Measurements from ENCODE around the gene GCNT2. TPM values are rescaled to one million over a fixed set of nuclear protein-coding genes. Genes with fewer than 3 reads are reported as not detected.
"Not testable (repeated sequence)": the region's sequence is repeated elsewhere in the genome, so short reads cannot be mapped to it uniquely, and the experiment has no call there.

The GCNT2 gene
- total RNA-seq, 1 donor = 6.8 TPM

DNA sequence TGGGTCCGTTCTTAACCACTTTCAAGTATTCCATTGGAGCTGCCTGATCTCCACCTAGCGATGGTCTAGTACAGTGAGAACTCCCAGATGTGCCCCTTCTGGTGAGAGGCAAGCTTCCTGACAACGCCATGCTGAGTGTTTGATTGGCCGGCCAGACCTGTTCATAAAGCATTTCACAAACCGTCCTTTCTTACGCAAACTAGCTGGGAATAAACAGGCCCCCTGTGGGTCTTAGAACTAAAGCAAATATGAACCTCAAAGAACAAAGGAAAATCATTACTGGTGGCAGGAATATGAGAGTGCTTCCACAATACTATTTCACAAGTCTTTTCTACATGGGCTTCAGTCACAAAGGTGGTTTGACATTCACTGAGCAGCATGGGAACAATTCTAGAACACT, 15.6 kb upstream of the GCNT2 start:
- Histone ChIP-seq H3K27me3 (ENCODE audit: insufficient read depth, low read length) (no peaks in the 10 kb centered on the region), H3K9me3 (ENCODE audit: low read depth, low read length) (no peaks in the 10 kb centered on the region), H3K4me1 (ENCODE audit: insufficient read depth, low read length) (peaks cover 3% of the 10 kb centered on the region), H3K4me3 (ENCODE audit: low read length) (no peak overlapping the region)

DNA sequence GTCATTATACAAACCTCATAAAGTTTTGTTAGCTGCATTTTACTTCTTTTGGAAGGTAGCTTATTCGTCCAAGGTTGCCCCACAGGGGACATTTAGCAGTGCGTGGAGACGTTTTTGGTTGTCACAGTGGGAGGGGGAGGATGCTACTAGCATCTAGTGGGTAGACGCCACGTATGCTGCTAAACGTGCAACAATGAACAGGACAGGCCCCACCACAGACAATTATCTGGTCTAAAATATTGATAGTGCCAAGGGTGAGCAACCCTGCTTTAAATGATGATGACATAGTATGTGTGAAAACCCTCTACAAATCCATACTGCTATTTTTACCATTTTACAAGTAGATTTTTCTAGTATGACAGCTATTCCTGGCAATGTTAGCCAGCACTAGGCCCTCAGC, 13.9 kb upstream of the GCNT2 start:
- Histone ChIP-seq H3K27me3 (ENCODE audit: insufficient read depth, low read length) (no peaks in the 10 kb centered on the region), H3K9me3 (ENCODE audit: low read depth, low read length) (no peaks in the 10 kb centered on the region), H3K4me1 (ENCODE audit: insufficient read depth, low read length) (peaks cover 6% of the 10 kb centered on the region), H3K4me3 (ENCODE audit: low read length) (no peak overlapping the region)

DNA sequence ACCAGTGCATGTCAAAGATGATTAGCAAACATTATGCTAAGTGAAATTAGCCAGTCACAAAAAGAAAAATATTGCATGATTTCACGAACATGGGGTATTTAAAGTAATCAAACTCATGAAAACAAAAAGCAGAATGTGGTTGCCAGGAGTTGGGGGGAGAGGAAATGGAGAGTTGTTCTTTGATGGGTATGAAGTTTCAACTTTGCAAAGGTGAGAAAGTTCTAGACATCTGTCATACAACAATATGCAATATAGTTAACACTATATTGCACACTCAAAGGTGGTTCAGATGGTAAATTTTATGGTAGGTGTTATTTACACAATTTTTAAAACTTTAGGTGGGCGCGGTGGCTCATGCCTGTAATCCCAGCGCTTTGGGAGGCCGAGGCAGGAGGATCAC, 13.4 kb upstream of the GCNT2 start:
- Histone ChIP-seq H3K4me3 (ENCODE audit: low read length) (no peak overlapping the region), H3K4me1 (ENCODE audit: insufficient read depth, low read length) (peaks cover 6% of the 10 kb centered on the region), H3K27me3 (ENCODE audit: insufficient read depth, low read length) (no peaks in the 10 kb centered on the region), H3K9me3 (ENCODE audit: low read depth, low read length) (no peaks in the 10 kb centered on the region)

DNA sequence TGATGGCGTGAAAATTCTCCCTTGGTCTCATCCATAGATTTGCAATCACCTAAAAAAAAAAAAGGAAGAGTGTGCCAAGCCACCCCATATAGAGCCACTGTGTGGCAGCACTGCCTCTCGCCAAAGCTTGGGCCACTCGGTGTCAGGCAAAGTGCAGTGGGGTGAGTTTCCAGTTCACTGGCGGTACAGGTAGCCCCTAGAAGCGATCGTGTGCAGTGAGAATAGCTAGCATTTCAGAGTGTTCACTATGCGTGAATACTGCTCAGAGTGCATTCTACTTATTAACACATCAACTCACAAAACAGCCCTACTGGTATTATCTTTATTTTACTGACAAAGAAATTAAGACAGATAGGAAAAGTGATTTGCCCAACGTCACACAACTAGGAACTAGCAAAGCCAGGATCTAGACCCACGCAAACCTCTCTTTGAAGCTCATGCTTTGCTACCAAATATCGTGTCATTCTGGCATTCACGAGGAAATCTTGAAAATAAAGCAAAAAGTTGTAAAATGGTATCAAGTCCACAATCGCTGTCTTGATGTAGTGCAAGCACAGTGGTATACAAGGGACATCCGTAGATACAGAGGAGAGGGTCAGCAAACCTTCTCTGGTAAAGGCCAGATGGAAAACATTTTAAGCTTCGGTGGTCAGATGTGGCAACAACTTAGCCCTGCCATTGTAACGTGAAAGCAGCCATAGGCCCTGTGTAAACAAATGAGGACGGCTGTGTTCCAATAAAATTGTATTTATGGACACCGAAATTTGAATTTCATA, 10.4 kb upstream of the GCNT2 start:
- peaks cover 6% of the 10 kb centered on the region for H3K4me1 ChIP-seq (ENCODE audit: insufficient read depth, low read length)
- no peak overlapping the region for H3K4me3 ChIP-seq (ENCODE audit: low read length)
- no peaks in the 10 kb centered on the region for H3K27me3 ChIP-seq (ENCODE audit: insufficient read depth, low read length)

DNA sequence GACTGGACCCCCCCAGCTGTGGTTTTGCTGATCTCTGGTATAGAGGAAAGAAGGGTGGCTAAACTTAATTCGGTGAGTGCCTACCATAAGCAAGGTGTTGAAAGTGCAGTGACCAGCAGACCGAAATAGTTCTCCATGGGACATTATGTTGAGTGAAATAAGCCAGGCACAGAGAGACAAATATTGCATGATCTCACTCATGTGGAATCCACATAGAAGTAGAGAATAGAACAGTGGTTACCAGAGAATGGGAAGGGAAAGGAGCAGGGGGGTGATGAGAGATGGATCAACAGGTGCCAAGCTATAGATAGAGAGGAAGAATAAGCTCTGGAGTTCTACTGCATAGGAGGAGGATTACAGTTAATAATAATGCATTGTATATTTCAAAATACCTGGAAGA, 9.7 kb upstream of the GCNT2 start:
- Histone ChIP-seq H3K4me3 (ENCODE audit: low read length) (no peak overlapping the region), H3K27me3 (ENCODE audit: insufficient read depth, low read length) (no peaks in the 10 kb centered on the region), H3K9me3 (ENCODE audit: low read depth, low read length) (no peaks in the 10 kb centered on the region), H3K4me1 (ENCODE audit: insufficient read depth, low read length) (peaks cover 6% of the 10 kb centered on the region)

More for the DNA sequence above, 10.4 kb upstream of the GCNT2 start:
- no peaks in the 10 kb centered on the region for H3K9me3 ChIP-seq (ENCODE audit: low read depth, low read length)

DNA sequence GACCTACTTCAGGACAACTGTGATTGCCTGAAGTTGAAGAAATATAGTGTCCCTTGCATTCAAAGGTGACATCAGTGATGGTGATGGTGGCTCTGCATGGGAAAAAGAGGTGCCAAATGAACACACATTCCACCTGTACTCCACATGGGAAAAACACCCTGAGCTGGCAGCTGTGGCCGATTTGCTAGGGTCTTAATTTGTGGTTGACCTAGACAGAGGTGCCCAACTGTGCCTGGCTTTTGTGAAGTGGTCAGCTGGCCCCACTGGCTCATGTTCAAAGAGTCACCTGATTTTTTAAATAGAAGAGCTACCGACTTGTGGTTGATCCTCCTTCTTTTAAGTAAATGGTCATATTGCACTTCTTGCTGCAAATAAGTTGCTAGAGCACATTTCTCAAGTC, 7.6 kb upstream of the GCNT2 start:
- Histone ChIP-seq H3K4me3 (ENCODE audit: low read length) (no peak overlapping the region), H3K27me3 (ENCODE audit: insufficient read depth, low read length) (no peaks in the 10 kb centered on the region), H3K9me3 (ENCODE audit: low read depth, low read length) (no peaks in the 10 kb centered on the region), H3K4me1 (ENCODE audit: insufficient read depth, low read length) (peaks cover 12% of the 10 kb centered on the region)

DNA sequence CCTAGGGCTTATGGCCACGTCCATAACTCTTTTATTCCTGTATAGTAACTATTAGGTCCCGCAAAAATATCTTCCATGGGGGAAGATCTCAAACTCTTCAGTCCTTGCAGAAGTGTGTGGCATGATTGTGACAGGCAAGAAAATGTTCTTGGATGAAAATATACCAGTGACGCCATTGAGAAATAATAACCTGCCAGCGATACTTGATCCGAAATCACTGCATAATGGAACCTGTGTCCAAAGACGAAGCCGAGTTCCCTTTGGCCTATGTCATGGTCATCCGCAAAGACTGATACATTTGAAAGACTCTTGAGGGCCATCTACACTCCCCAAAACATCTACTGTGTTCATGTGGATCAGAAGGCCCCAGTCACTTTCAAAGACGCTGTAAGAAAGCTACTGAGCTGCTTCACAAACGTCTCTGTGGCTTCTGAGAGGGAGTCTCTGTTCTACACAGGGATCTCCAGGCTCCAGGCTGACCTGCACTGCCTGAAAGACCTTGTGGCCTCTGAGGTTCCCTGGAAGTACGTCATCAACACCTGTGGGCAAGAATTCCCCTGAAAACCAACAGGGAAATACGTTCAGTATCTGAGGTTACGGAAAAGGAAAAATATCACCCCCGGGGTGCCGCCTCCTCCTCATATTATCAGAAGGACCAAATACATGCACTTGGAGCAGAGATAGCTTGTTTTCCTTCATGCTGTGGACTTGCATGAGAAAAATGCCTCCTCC, 6.9 kb upstream of the GCNT2 start:
- H3K27me3 ChIP-seq (ENCODE audit: insufficient read depth, low read length) = no peaks in the 10 kb centered on the region
- H3K4me3 ChIP-seq (ENCODE audit: low read length) = no peak overlapping the region
- peaks cover 16% of the 10 kb centered on the region for H3K4me1 ChIP-seq (ENCODE audit: insufficient read depth, low read length)
- no peaks in the 10 kb centered on the region for H3K9me3 ChIP-seq (ENCODE audit: low read depth, low read length)

DNA sequence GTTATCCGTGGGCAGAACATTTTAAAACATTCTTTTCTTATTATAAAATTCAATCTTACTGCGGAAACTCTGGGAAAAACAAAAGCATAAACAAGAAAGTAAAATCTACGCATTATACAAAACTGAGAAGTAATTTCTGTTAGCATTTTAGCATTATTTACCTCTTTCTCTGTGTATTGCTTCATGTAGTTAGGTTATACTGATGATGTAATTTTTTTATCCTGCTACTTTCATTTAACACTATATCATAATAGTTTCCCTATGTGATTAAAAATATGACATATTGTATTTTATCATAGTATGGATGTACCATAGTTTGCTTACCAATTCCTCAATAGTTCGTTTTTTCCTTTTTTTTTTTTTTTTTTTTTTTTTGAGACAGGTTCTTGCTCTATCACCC, 4.2 kb upstream of the GCNT2 start:
- Histone ChIP-seq H3K4me1 (ENCODE audit: insufficient read depth, low read length) (peaks cover 36% of the 10 kb centered on the region), H3K27me3 (ENCODE audit: insufficient read depth, low read length) (no peaks in the 10 kb centered on the region), H3K4me3 (ENCODE audit: low read length) (no peak overlapping the region), H3K9me3 (ENCODE audit: low read depth, low read length) (no peaks in the 10 kb centered on the region)

DNA sequence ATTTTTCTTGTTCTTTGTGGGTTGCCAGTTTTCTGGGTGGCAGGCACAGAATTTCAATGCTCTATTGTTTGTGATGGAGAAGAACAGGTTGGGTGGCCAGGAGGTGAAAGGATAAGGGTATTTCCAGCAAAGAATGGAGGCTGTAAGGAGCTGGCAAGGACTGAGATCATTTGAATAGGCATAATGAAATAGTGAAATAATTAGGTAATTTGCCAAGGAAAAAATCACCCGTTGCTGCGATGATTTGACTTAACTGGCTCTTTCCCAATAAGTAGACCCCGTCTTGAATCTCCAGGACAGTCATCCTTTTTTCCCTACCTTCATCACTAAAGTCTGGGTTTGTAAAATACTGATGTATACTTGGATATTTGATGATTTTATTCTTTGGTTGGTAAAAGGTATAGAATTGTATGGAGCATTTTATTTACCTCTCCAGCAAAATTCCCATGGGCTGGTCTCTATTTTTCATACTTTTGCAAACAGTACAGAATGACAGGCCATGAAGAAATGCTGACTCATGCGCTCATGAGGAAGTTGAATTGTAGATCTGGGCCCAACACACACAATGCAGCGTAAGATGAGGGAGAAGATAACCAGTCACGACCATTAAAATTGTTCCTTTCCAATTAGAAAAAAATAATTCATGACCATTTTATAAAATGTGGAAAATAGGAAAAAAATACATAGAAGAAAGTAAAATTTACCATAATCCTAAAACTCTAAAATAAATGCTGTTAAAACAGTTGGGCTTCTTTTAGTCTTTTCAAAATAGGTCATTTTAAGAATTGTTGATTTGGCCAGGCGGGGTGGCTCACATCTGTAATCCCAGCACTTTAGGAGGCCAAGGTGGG, 2.4 kb upstream of the GCNT2 start:
- no peaks in the 10 kb centered on the region for H3K27me3 ChIP-seq (ENCODE audit: insufficient read depth, low read length)
- H3K4me3 ChIP-seq (ENCODE audit: low read length) = no peak overlapping the region
- H3K9me3 ChIP-seq (ENCODE audit: low read depth, low read length) = no peaks in the 10 kb centered on the region
- peaks cover 37% of the 10 kb centered on the region for H3K4me1 ChIP-seq (ENCODE audit: insufficient read depth, low read length)

DNA sequence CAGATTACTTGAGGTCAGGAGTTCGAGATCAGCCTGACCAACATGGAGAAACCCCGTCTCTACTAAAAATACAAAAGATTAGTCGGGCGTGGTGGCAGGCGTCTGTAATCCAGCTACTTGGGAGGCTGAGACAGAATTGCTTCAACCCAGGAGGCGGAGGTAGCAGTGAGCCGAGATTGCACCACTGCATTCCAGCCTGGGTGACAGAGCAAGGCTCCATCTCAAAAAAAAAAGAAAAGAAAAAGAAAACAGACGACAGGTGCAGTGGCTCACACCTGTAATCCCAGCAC, 1.8 kb upstream of the GCNT2 start:
- peaks cover 42% of the 10 kb centered on the region for H3K4me1 ChIP-seq (ENCODE audit: insufficient read depth, low read length)
- H3K4me3 ChIP-seq (ENCODE audit: low read length); H3K27me3 ChIP-seq (ENCODE audit: insufficient read depth, low read length); H3K9me3 ChIP-seq (ENCODE audit: low read depth, low read length): not testable (repeated sequence)

DNA sequence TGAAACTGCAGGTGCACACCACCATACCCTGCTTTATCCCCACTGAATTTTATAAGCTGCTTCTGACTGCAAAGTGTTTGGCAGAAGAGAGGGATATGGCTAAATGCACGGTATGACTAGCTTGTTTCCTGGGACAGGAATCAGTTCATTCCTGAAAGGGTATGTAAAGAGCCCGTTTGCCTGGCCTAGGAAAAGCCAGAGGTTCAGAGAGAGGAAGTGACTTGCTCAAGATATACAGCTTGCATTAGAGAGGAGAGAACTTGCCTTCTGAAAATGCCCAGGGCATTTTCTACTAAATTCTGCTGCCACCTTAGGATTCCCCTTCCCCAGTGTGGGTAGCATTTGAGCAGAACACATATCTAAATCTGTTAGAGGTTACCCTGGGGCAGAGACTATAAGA, 683 bp upstream of the GCNT2 start:
- Histone ChIP-seq H3K4me3 (ENCODE audit: low read length) (no peak overlapping the region), H3K9me3 (ENCODE audit: low read depth, low read length) (no peaks in the 10 kb centered on the region), H3K4me1 (ENCODE audit: insufficient read depth, low read length) (peaks cover 44% of the 10 kb centered on the region), H3K27me3 (ENCODE audit: insufficient read depth, low read length) (no peaks in the 10 kb centered on the region)

DNA sequence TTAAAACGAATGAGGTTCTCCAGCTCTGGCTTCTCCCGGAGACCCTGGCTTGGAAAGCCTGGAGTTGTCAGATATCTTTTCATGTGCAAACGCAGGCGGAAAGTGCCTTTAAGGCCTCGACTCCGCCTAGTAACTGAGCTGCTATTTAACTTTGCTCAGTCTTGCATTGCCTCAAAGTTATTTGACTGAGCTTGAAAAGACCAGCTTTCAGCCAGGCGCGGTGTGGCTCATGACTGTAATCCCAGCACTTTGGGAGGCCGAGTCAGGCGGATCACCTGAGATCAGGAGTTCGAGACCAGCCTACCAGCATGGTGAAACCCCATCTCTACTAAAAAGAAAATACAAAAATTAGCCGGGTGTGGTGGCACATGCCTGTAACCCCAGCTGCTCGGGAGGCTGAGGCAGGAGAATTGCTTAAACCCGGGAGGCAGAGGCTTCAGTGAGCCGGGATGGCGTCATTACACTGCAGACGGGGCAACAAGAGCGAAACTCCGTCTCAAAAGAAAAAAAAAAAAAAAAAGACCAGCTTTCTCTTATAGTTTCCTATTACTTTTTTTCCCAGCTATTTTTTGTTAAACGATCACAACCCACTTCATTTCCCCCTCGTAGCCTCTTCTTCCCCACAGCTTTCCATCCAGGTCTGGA, 1.9 kb downstream of the GCNT2 start:
- H3K4me3 ChIP-seq (ENCODE audit: low read length) = no peak overlapping the region
- peaks cover 48% of the 10 kb centered on the region for H3K4me1 ChIP-seq (ENCODE audit: insufficient read depth, low read length)
- no peaks in the 10 kb centered on the region for H3K9me3 ChIP-seq (ENCODE audit: low read depth, low read length)
- no peaks in the 10 kb centered on the region for H3K27me3 ChIP-seq (ENCODE audit: insufficient read depth, low read length)

DNA sequence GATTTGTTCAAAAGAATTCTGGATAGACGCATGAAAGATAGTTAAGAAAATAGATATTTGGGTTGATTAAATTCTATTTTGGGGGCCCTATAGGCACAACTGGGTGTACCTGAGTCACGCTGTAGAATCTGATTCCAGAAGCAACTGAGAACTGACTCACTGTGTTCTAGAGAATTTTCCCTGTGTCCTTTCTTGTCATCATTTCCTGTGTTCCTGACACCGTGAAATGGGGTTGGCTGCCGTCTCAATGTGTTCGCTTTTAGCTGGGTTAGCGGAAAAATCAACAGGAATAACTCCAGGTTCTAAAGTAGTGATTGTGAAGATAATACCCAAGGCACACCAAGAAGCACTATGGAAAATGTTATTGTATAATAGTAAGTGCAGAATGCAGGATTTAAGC, 5.0 kb downstream of the GCNT2 start:
- Histone ChIP-seq H3K4me1 (ENCODE audit: insufficient read depth, low read length) (peaks cover 46% of the 10 kb centered on the region), H3K4me3 (ENCODE audit: low read length) (no peak overlapping the region), H3K27me3 (ENCODE audit: insufficient read depth, low read length) (no peaks in the 10 kb centered on the region), H3K9me3 (ENCODE audit: low read depth, low read length) (no peaks in the 10 kb centered on the region)

DNA sequence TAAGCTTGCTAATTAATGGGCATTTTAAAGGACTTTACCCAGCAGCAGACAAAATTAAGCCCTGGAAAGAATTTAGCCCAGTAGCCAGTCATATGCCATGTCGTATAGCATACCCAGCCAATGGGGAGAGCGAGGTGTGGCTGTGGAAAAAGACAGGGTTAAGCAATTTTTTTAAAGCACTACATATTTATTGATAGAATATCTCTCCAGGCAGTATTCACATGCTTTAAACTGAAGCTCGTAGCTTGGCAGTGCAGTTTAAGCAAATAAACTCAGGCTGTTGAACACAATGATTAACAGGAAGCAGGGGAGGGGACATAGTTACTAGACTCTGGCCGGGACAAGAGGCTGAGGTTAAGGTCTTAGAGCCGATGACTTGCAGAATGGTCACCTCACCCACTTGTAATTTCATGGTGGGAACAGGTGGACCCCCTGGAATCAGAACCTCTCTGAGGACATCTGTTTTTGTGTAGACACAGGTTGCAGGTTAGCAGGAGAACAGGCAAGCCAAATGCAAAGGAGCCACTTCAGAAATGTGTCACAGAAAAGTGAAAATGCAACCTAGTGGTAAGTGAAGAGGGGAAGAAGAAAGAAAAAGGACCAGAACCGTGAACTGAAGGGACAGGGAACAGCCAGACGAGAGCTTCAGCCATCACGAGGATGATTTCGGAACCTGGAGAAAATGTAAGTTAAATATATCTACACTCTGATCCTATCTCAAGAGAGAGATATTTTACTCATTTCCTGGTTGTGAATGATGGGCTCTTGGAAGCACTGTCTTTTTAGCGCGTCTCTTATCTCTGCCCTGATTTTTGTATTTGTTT, 7.2 kb downstream of the GCNT2 start:
- Histone ChIP-seq H3K27me3 (ENCODE audit: insufficient read depth, low read length) (no peaks in the 10 kb centered on the region), H3K4me1 (ENCODE audit: insufficient read depth, low read length) (peaks cover 60% of the 10 kb centered on the region), H3K9me3 (ENCODE audit: low read depth, low read length) (no peaks in the 10 kb centered on the region), H3K4me3 (ENCODE audit: low read length) (peak overlapping the region; percentile 60)

All from mononuclear cell (primary cell).